Measurements from ENCODE around the gene DCP1A.

GRCh38 chr3:53252096-53252946, 95.0 kb downstream of the DCP1A start:
- TF ChIP-seq CTCF (IDR thresholded peaks at IDR 0.05) (no peak), POLR2A (IDR thresholded peaks at IDR 0.05) (no peak)
